Measurements from ENCODE around the gene IPO11. TPM values are rescaled to one million over a fixed set of nuclear protein-coding genes. Genes with fewer than 3 reads are reported as not detected.
"Not testable (repeated sequence)": the region's sequence is repeated elsewhere in the genome, so short reads cannot be mapped to it uniquely, and the experiment has no call there.

IPO11 gene
- total RNA-seq, 2 experiments from 2014 or later, result 55.4 to 59.2 TPM

DNA sequence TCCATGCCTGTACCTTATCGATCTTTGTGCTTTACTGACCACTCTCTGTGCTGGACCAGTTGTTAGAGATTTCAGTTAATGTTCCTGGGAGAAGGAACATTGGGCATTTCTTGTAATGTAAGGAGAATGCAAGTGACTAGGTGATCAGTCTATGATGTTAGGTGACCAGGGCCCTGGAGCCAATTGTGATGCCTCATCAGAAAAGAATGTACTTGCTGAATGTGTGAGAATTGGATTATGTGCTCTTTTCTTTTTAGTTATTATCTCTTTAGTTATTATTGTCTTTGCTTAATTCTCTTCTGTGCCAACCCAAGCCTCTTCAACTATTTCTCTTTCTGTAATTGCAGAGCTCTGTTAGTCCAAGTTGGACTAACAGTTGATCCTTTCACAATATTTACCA, 258.9 kb downstream of the IPO11 start:
- ChIA-PET POLR2A (no interaction called here), CTCF (no interaction called here)
- no peaks in the 10 kb centered on the region for H3K36me3 Mint-ChIP-seq
- H3K27me3 Mint-ChIP-seq, result no peaks in the 10 kb centered on the region
- H3K9me3 Mint-ChIP-seq, result peaks cover 9% of the 10 kb centered on the region
- DNase-seq, result no peak
- H3K4me1 Mint-ChIP-seq (ENCODE audit: low read depth), result no peaks in the 10 kb centered on the region
- intact Hi-C loops (cut with micrococcal nuclease), result no loop called here
- H3K4me3 Mint-ChIP-seq, result no peak overlapping the region
- H3K27ac Mint-ChIP-seq, result no peak overlapping the region

GRCh38 chr5:62676596-62676995, 264.0 kb downstream of the IPO11 start:
- DNase-seq; H3K27me3 Mint-ChIP-seq; H3K4me1 Mint-ChIP-seq (ENCODE audit: low read depth); H3K27ac Mint-ChIP-seq; H3K4me3 Mint-ChIP-seq; intact Hi-C loops (cut with micrococcal nuclease); H3K36me3 Mint-ChIP-seq; POLR2A ChIA-PET; CTCF ChIA-PET: not testable (repeated sequence)
- peaks cover 29% of the 10 kb centered on the region for H3K9me3 Mint-ChIP-seq

Other genes with a start within 250 kb of the IPO11 start
- gene KIF2A, start 106.6 kb upstream of the IPO11 start, total RNA-seq, result 100 to 1,000 TPM; 209 TPM
- 10 to 100 TPM; 46.9 to 48.9 TPM for gene DIMT1, start 8.9 kb upstream of the IPO11 start, total RNA-seq
- under 1 TPM; 0.34 to 0.40 TPM for gene LRRC70, start 166.1 kb downstream of the IPO11 start, total RNA-seq

All from activated CD4-positive, alpha-beta memory T cell treated with anti-CD3 and anti-CD28 coated beads for 36 hours (primary cell).